ENCODE data around the gene TRIM50. TPM values are rescaled to one million over a fixed set of nuclear protein-coding genes. Genes with fewer than 3 reads are reported as not detected.

TRIM50 gene
- total RNA-seq, 2 donors from 2014 or later = not detected

GRCh38 chr7:73343671-73344380 is 15.9 kb upstream of the TRIM50 start:
- TF ChIP-seq CTCF (IDR thresholded peaks at IDR 0.05) = no peak
- no peak for DNase-seq (ENCODE audit: low spot score)
- no peaks in the 10 kb centered on the region for H3K4me1 ChIP-seq
- H3K4me3 ChIP-seq = no peak overlapping the region
- H3K27me3 ChIP-seq = no peaks in the 10 kb centered on the region
- H3K9me3 ChIP-seq = no peaks in the 10 kb centered on the region
- no peak overlapping the region for H3K27ac ChIP-seq
- H3K36me3 ChIP-seq = no peaks in the 10 kb centered on the region

GRCh38 chr7:73342645-73343044 is 14.8 kb upstream of the TRIM50 start:
- no peaks in the 10 kb centered on the region for H3K36me3 ChIP-seq
- no peaks in the 10 kb centered on the region for H3K9me3 ChIP-seq
- H3K4me1 ChIP-seq = no peaks in the 10 kb centered on the region
- no peak overlapping the region for H3K4me3 ChIP-seq
- TF ChIP-seq CTCF (IDR thresholded peaks at IDR 0.05) = peak in 1 of 2 donors; percentile 63
- H3K27me3 ChIP-seq = no peaks in the 10 kb centered on the region
- no peak overlapping the region for H3K27ac ChIP-seq
- no peak for DNase-seq (ENCODE audit: low spot score)

GRCh38 chr7:73341877-73342276 is 14.0 kb upstream of the TRIM50 start:
- Histone ChIP-seq H3K36me3 (no peaks in the 10 kb centered on the region), H3K4me3 (no peak overlapping the region), H3K9me3 (no peaks in the 10 kb centered on the region), H3K4me1 (no peaks in the 10 kb centered on the region), H3K27ac (no peak overlapping the region), H3K27me3 (no peaks in the 10 kb centered on the region)
- DNase-seq (ENCODE audit: low spot score) = no peak
- no peak for TF ChIP-seq CTCF (IDR thresholded peaks at IDR 0.05)

GRCh38 chr7:73340514-73340913 is 12.6 kb upstream of the TRIM50 start:
- no peak for DNase-seq (ENCODE audit: low spot score)
- TF ChIP-seq CTCF (IDR thresholded peaks at IDR 0.05) = no peak
- Histone ChIP-seq H3K27me3 (no peaks in the 10 kb centered on the region), H3K4me1 (no peaks in the 10 kb centered on the region), H3K4me3 (no peak overlapping the region), H3K27ac (no peak overlapping the region), H3K9me3 (no peaks in the 10 kb centered on the region), H3K36me3 (no peaks in the 10 kb centered on the region)

- H3K4me1 ChIP-seq = no peaks in the 10 kb centered on the region
These were observed 10.4 kb upstream of the TRIM50 start for GRCh38 chr7:73338321-73338720.

More at GRCh38 chr7:73338321-73338720, 10.4 kb upstream of the TRIM50 start:
- H3K4me3 ChIP-seq = no peak overlapping the region
- no peak for TF ChIP-seq CTCF (IDR thresholded peaks at IDR 0.05)
- H3K9me3 ChIP-seq = no peaks in the 10 kb centered on the region
- no peak for DNase-seq (ENCODE audit: low spot score)
- no peak overlapping the region for H3K27ac ChIP-seq
- no peaks in the 10 kb centered on the region for H3K27me3 ChIP-seq
- no peaks in the 10 kb centered on the region for H3K36me3 ChIP-seq

All from right atrium auricular region (tissue), 2 donors.